ENCODE measurements around the gene STK10.

DNA sequence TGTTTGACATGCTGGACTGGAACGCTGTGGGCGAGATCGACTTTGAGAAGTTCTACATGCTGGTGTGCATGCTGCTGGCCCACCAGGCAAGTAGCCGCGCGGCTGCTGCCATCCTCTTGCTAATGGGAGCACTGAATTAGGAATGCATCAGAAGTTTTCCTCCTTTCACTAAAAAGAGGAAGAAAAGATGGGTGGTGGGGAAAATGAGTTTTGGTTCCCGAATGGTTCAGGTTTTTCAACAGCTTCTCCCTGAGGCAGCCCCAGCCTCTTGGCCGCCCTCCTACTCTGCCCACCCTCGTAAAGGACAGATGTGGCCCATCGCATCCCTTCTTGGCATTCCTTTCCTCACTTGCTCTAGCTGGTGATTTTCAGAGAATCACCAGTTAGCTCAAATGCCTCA lies 11.4 kb upstream of the STK10 start:
- TF ChIP-seq, protein P1, sequence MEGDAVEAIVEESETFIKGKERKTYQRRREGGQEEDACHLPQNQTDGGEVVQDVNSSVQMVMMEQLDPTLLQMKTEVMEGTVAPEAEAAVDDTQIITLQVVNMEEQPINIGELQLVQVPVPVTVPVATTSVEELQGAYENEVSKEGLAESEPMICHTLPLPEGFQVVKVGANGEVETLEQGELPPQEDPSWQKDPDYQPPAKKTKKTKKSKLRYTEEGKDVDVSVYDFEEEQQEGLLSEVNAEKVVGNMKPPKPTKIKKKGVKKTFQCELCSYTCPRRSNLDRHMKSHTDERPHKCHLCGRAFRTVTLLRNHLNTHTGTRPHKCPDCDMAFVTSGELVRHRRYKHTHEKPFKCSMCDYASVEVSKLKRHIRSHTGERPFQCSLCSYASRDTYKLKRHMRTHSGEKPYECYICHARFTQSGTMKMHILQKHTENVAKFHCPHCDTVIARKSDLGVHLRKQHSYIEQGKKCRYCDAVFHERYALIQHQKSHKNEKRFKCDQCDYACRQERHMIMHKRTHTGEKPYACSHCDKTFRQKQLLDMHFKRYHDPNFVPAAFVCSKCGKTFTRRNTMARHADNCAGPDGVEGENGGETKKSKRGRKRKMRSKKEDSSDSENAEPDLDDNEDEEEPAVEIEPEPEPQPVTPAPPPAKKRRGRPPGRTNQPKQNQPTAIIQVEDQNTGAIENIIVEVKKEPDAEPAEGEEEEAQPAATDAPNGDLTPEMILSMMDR (IDR thresholded peaks at IDR 0.05; ENCODE audit: control extremely low read depth in 1 of 3, insufficient read depth in 1 of 3, low read depth in 1 of 3, low read length in 3 of 3): no peak
- no peak for TF ChIP-seq POLR2A (IDR thresholded peaks at IDR 0.05; ENCODE audit: control extremely low read depth in 1 of 2, low read depth in 2 of 2, low read length in 2 of 2)

All from H1 (cell line).